ENCODE measurements around the gene GALNT5.

DNA sequence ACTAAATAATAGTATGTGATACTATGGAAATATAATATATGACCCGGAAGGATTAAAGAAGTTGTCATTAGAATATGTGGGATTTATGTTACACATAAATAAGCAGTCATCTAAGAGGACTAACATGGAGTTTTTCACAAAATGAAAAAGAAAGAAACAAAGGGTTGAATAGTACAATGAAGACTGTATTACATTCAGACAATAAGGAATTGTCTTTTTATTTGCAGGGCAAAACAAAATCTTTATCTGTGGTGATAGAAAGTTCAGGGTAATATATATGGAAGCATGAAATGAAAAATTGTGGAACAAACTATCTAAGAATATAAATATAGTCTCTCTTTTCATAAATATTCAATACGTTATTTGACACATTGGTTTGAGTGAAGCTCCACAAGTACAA is 62.3 kb downstream of the GALNT5 start:
- TF ChIP-seq, protein P1, sequence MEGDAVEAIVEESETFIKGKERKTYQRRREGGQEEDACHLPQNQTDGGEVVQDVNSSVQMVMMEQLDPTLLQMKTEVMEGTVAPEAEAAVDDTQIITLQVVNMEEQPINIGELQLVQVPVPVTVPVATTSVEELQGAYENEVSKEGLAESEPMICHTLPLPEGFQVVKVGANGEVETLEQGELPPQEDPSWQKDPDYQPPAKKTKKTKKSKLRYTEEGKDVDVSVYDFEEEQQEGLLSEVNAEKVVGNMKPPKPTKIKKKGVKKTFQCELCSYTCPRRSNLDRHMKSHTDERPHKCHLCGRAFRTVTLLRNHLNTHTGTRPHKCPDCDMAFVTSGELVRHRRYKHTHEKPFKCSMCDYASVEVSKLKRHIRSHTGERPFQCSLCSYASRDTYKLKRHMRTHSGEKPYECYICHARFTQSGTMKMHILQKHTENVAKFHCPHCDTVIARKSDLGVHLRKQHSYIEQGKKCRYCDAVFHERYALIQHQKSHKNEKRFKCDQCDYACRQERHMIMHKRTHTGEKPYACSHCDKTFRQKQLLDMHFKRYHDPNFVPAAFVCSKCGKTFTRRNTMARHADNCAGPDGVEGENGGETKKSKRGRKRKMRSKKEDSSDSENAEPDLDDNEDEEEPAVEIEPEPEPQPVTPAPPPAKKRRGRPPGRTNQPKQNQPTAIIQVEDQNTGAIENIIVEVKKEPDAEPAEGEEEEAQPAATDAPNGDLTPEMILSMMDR (IDR thresholded peaks at IDR 0.05; ENCODE audit: low read depth, low read length): no peak
- no peak for TF ChIP-seq EZH2phosphoT487 (IDR thresholded peaks at IDR 0.05; ENCODE audit: low read depth)

All from OCI-LY3 (cell line).